Parathyroid adenoma (tissue), 2 donors: ENCODE measurements around the gene CSPG4.

Experiments used
- H2AFZ ChIP-seq: fragments of 300-600 bp; sonication (generic); one replicate; pipeline ENCODE4 v1.7.0; 2017; ENCODE audit warnings: antibody characterized with exemption, mild to moderate bottlenecking
- H3K27ac ChIP-seq: fragments of 300-600 bp; sonication (generic); one replicate; pipeline ENCODE4 v1.7.0; 2017
- H3K27me3 ChIP-seq: fragments of 300-600 bp; sonication (generic); one replicate; pipeline ENCODE4 v1.7.0; 2017; ENCODE audit warnings: low read length; ENCODE audit not compliant: control insufficient read depth, insufficient read depth
- H3K36me3 ChIP-seq: fragments of 300-600 bp; sonication (generic); one replicate; pipeline ENCODE4 v1.7.0; 2017; ENCODE audit warnings: low read length; ENCODE audit not compliant: control insufficient read depth, insufficient read depth
- H3K4me1 ChIP-seq: fragments of 300-600 bp; sonication (generic); one replicate; pipeline ENCODE4 v1.7.0; 2017; ENCODE audit warnings: control low read depth
- H3K4me2 ChIP-seq: fragments of 300-600 bp; sonication (generic); one replicate; pipeline ENCODE4 v1.7.0; 2017; ENCODE audit warnings: low read length
- H3K4me3 ChIP-seq: fragments of 300-600 bp; sonication (generic); one replicate; pipeline ENCODE4 v1.7.0; 2017; ENCODE audit warnings: low read depth, low read length
- H3K79me2 ChIP-seq: fragments of 300-600 bp; sonication (generic); one replicate; pipeline ENCODE4 v1.7.0; 2017; ENCODE audit warnings: control low read depth
- H3K9ac ChIP-seq: fragments of 300-600 bp; sonication (generic); one replicate; pipeline ENCODE4 v1.7.0; 2017; ENCODE audit warnings: mild to moderate bottlenecking
- H3K9me3 ChIP-seq: fragments of 300-600 bp; sonication (generic); one replicate; pipeline ENCODE4 v1.7.0; 2017; ENCODE audit warnings: low read length; ENCODE audit not compliant: control insufficient read depth
- TF ChIP-seq, protein P1 (sequence below): fragments of 300-600 bp; sonication (generic); IDR thresholded peaks from one replicate; pipeline ENCODE4 v1.7.0; 2017; ENCODE audit warnings: antibody characterized with exemption, mild to moderate bottlenecking
- donor health status: primary hyperparathyroidism.

The CSPG4 gene

DNA sequence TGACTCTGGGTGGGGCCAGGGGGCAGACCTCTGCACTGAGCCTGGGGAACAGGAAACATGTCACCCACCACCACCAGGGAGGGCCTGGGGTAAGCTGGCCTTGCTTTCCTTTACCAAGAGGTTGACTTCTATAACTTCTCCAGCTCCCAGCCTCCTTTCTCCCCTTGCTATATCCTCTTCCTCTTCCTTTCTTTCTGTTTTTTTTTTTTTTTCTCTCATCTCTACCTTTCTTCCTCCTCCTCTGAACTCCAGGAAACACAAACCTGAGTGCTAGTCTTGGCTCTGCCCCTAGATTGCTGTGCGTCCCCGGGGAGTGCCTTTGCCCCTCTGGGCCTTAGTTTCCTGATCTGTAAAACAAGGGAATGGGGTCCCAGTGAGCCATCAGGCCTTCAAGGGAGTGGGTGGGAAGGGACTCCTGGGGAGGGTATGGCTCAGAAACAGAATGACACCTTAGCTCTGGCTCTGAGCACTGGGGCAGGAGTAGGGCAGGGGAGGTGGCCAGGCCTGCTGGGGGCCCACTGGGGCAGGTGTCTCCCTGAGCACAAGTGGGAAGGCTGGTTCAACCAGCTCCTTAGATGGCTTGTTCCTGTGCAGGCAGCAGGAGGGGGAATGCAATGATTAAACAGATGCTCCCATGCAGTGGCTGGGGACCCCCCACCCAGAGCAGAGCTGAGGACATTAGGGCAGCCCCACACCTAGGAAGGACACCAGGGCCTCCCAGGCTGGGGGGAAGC, 60.7 kb downstream of the CSPG4 start:
- Histone ChIP-seq H2AFZ (no peak overlapping the region), H3K27ac (no peak overlapping the region), H3K9me3 (no peaks in the 10 kb centered on the region), H3K9ac (no peak overlapping the region), H3K4me2 (peak overlapping the region; percentile 47), H3K36me3 (no peaks in the 10 kb centered on the region), H3K79me2 (no peaks in the 10 kb centered on the region), H3K4me1 (peaks cover 4% of the 10 kb centered on the region), H3K27me3 (no peaks in the 10 kb centered on the region), H3K4me3 (no peak overlapping the region)
- TF ChIP-seq, protein P1, sequence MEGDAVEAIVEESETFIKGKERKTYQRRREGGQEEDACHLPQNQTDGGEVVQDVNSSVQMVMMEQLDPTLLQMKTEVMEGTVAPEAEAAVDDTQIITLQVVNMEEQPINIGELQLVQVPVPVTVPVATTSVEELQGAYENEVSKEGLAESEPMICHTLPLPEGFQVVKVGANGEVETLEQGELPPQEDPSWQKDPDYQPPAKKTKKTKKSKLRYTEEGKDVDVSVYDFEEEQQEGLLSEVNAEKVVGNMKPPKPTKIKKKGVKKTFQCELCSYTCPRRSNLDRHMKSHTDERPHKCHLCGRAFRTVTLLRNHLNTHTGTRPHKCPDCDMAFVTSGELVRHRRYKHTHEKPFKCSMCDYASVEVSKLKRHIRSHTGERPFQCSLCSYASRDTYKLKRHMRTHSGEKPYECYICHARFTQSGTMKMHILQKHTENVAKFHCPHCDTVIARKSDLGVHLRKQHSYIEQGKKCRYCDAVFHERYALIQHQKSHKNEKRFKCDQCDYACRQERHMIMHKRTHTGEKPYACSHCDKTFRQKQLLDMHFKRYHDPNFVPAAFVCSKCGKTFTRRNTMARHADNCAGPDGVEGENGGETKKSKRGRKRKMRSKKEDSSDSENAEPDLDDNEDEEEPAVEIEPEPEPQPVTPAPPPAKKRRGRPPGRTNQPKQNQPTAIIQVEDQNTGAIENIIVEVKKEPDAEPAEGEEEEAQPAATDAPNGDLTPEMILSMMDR, result no peak

DNA sequence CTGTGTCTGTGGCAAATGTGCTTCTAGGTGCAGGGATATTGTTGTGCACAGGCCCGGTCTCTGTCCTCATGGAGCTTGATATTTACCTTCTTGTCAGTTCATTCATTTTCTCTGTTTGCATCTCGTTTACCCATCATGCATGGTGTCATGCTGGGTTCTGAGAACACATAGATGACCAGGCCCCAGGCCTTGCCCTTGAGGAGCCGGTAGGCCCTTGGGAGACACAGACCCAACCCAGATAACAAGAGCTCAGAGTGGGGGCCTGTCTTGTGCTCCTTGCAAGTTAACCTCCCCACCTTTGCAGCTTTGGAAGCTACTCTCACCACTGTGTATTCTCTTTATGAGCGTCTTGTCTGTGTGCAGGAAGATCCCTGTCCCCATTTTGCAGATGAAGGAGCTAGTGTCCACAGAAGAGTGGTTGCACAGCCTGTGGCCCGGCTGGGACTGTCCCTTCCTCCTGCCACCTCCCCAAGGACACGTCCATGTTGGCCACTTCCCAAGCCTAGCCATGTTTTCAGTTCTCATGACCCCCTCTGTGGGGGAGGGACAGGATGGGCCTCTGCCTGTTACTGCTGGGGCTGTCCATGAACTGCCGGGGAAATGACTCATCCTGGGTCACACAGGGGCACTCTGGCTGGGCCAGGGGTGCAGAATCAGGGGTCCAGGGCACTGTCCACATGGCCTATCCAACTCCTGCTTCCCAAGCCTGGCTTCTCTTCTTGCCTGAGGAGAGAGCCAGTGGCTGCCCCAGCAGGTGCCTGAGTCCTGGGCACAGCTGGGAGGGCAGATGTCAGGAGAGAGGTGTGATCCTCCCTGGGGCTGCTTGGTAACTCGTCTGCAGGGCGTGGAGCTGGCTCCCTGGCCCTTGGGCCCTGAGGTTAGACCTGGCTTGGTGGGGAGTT, 61.5 kb downstream of the CSPG4 start:
- H2AFZ ChIP-seq, result no peak overlapping the region
- TF ChIP-seq, protein P1, result no peak
- peaks cover 7% of the 10 kb centered on the region for H3K4me1 ChIP-seq
- no peak overlapping the region for H3K4me3 ChIP-seq
- peak overlapping the region; percentile 47 for H3K4me2 ChIP-seq
- no peaks in the 10 kb centered on the region for H3K36me3 ChIP-seq
- no peak overlapping the region for H3K9ac ChIP-seq
- H3K27me3 ChIP-seq, result no peaks in the 10 kb centered on the region
- H3K9me3 ChIP-seq, result no peaks in the 10 kb centered on the region
- no peak overlapping the region for H3K27ac ChIP-seq
- H3K79me2 ChIP-seq, result no peaks in the 10 kb centered on the region

DNA sequence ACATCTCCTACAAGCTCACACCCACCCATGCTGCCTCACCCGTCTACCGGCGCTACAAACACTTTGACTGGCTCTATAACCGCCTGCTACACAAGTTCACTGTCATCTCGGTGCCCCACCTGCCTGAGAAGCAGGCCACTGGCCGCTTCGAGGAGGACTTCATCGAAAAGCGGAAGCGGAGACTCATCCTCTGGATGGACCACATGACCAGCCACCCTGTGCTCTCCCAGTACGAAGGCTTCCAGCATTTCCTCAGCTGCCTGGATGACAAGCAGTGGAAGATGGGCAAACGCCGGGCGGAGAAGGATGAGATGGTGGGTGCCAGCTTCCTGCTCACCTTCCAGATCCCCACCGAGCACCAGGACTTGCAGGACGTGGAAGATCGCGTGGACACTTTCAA, 62.8 kb downstream of the CSPG4 start:
- TF ChIP-seq, protein P1, result no peak
- Histone ChIP-seq H3K27me3 (no peaks in the 10 kb centered on the region), H3K36me3 (no peaks in the 10 kb centered on the region), H3K4me2 (no peak overlapping the region), H3K27ac (no peak overlapping the region), H3K9me3 (no peaks in the 10 kb centered on the region), H3K4me1 (peaks cover 7% of the 10 kb centered on the region), H3K79me2 (no peaks in the 10 kb centered on the region), H3K4me3 (no peak overlapping the region), H2AFZ (no peak overlapping the region), H3K9ac (no peak overlapping the region)

DNA sequence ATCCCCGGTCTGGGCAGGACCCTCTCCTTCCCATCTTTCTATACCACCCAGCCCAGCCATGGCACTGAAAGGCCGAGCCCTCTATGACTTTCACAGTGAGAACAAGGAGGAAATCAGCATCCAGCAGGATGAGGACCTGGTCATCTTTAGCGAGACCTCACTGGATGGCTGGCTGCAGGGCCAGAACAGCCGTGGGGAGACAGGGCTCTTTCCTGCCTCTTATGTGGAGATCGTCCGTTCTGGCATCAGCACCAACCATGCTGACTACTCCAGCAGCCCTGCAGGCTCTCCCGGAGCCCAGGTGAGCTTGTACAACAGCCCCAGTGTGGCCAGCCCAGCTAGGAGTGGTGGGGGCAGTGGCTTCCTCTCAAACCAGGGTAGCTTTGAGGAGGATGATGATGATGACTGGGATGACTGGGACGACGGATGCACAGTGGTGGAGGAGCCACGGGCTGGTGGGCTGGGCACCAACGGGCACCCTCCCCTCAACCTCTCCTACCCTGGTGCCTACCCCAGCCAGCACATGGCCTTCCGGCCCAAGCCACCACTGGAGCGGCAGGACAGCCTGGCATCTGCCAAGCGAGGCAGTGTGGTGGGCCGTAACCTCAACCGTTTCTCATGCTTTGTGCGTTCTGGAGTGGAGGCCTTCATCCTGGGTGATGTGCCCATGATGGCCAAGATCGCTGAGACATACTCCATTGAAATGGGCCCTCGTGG, 63.4 kb downstream of the CSPG4 start:
- no peak overlapping the region for H3K27ac ChIP-seq
- peak overlapping the region; percentile 93 for H3K4me2 ChIP-seq
- peaks cover 7% of the 10 kb centered on the region for H3K4me1 ChIP-seq
- TF ChIP-seq, protein P1, result no peak
- peak overlapping the region; percentile 88 for H3K4me3 ChIP-seq
- H3K9me3 ChIP-seq, result no peaks in the 10 kb centered on the region
- no peak overlapping the region for H3K9ac ChIP-seq
- no peaks in the 10 kb centered on the region for H3K36me3 ChIP-seq
- H2AFZ ChIP-seq, result no peak overlapping the region
- no peaks in the 10 kb centered on the region for H3K79me2 ChIP-seq
- H3K27me3 ChIP-seq, result no peaks in the 10 kb centered on the region
